ENCODE measurements around the gene PLCG1. TPM values are rescaled to one million over a fixed set of nuclear protein-coding genes. Genes with fewer than 3 reads are reported as not detected.

Gene PLCG1
- total and polyA plus RNA-seq, 7 donors = 16.0 to 43.1 (median 22.9) TPM

DNA sequence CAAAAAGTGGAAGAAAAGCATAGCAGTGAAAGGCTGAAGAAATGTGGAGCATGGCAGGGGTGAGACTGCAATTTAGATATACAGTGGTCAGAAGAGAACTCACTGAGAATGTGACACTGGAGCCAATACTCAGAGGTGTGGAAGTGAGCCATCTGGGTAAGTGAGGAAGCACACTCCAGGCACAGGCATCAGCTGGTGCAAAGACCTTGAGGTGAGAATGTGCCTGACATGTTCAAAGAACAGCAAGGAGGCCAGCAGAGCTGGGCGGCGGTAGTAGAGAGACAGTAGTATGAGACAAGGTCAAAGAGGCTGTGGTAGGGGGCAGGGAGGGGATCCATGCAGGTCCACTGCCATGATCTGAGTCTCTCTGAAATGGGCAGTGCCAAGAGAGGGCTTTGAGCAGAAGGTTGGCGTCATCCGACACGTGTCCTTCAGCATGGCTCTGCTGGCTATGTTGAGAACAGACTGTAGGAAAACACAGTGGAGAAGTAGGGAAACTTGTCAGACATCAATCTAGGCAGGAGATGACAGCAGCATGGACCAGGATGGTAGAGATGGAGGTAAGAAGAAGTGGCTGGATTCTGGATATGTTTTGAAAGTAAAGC, 84.4 kb downstream of the PLCG1 start:
- intact Hi-C loops (cut with DNase I) = no loop called here
- DNase-seq (no peak), ATAC-seq (peak; percentile 69 to 80 (median 76))
- H3K27ac ChIP-seq = peak overlapping the region; percentile 0
- no peaks in the 10 kb centered on the region for H3K9me3 ChIP-seq
- H3K36me3 ChIP-seq (ENCODE audit: insufficient read depth in 1 of 2, low read depth in 1 of 2) = no peaks in the 10 kb centered on the region
- no peak overlapping the region for H3K4me3 ChIP-seq
- TF ChIP-seq, protein P1, sequence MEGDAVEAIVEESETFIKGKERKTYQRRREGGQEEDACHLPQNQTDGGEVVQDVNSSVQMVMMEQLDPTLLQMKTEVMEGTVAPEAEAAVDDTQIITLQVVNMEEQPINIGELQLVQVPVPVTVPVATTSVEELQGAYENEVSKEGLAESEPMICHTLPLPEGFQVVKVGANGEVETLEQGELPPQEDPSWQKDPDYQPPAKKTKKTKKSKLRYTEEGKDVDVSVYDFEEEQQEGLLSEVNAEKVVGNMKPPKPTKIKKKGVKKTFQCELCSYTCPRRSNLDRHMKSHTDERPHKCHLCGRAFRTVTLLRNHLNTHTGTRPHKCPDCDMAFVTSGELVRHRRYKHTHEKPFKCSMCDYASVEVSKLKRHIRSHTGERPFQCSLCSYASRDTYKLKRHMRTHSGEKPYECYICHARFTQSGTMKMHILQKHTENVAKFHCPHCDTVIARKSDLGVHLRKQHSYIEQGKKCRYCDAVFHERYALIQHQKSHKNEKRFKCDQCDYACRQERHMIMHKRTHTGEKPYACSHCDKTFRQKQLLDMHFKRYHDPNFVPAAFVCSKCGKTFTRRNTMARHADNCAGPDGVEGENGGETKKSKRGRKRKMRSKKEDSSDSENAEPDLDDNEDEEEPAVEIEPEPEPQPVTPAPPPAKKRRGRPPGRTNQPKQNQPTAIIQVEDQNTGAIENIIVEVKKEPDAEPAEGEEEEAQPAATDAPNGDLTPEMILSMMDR (IDR thresholded peaks at IDR 0.05) = no peak
- 42 to 79% (median 55%) methylated on average over 5 of the region's 5 CpGs for WGBS, 3 donors
- H3K4me1 ChIP-seq = peaks cover 30% of the 10 kb centered on the region
- no peaks in the 10 kb centered on the region for H3K27me3 ChIP-seq (ENCODE audit: insufficient read depth in 3 of 3, low read length in 2 of 3)

DNA sequence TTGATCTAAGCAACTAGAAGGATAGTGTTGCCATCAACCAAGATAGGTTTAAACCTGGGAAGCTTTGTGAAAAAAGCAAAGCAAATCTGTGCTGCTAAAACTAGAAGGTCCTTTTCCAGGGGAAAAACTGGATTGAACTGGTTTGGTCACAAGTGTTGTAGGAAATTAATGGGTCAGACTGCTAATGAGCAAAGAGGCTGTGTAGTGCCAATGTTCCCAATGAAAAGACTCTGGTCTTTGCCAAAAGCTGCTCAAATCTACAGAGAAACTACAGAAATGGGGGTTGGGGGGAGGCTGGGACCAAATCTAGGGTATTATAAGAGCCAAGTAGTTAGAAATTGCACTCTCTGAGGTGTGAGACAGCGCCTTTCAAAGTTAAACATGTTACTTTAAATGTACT, 85.0 kb downstream of the PLCG1 start:
- peaks cover 30% of the 10 kb centered on the region for H3K4me1 ChIP-seq
- H3K27me3 ChIP-seq (ENCODE audit: insufficient read depth in 3 of 3, low read length in 2 of 3) = no peaks in the 10 kb centered on the region
- WGBS, 3 donors = 97 to 100% (median 97%) methylated on average over 1 of the region's 1 CpG
- intact Hi-C loops (cut with DNase I) = no loop called here
- H3K4me3 ChIP-seq = no peak overlapping the region
- peak in 1 of 4 donors; percentile 10 for ATAC-seq
- peaks cover 0 to 2% of the 10 kb centered on the region in 2 donors for H3K36me3 ChIP-seq (ENCODE audit: insufficient read depth in 1 of 2, low read depth in 1 of 2)
- no peaks in the 10 kb centered on the region for H3K9me3 ChIP-seq
- TF ChIP-seq, protein P1 (IDR thresholded peaks at IDR 0.05) = no peak
- H3K27ac ChIP-seq = peak overlapping the region; percentile 0
- DNase-seq = no peak

DNA sequence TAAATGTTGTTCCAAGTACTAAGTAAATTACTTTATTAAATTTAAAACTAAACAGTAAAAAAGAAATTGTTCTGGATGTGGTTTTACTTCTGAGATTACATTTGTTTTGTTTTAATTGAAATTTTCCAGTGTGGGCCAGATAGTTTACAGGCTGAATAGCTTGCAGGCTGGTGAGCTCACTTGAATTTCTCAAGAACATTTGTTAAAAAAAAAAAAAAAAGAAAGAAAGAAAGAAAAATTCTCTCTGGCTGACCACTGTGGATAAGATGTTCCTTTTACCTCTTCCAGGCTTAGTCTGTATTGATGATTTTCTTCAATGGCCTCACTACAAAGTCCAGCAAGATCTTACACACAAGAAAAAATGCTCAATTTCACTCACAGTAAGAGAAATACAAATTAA, 85.4 kb downstream of the PLCG1 start:
- ATAC-seq = peak in 1 of 4 donors; percentile 27

DNA sequence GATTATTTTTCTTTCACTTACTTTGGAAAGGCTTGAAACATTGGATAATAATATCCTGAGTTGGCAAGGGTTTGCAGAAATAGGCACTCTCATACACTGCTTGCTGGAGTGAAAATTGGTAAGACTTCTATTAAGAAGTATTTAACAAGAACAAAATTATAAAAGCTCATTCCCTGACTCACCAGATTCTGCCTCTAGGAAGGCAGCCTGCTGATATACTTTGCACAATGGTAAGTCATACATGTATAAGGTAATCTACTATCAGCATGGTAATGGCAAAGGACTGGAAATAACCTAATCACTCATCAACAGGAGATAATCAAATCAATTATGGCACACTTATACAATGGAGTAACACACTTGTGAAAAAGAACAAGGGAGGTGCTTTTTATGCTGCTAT, 85.8 kb downstream of the PLCG1 start:
- H3K27ac ChIP-seq = peak overlapping the region; percentile 0
- H3K27me3 ChIP-seq (ENCODE audit: insufficient read depth in 3 of 3, low read length in 2 of 3) = no peaks in the 10 kb centered on the region
- TF ChIP-seq, protein P1 (IDR thresholded peaks at IDR 0.05) = no peak
- H3K4me3 ChIP-seq = no peak overlapping the region
- intact Hi-C loops (cut with DNase I) = no loop called here
- H3K9me3 ChIP-seq = no peaks in the 10 kb centered on the region
- ATAC-seq (peak in 1 of 4 donors; percentile 34), DNase-seq (no peak)
- peaks cover 0 to 2% of the 10 kb centered on the region in 2 donors for H3K36me3 ChIP-seq (ENCODE audit: insufficient read depth in 1 of 2, low read depth in 1 of 2)
- H3K4me1 ChIP-seq = peaks cover 30% of the 10 kb centered on the region

More for the DNA sequence above, 85.4 kb downstream of the PLCG1 start:
- peaks cover 0 to 2% of the 10 kb centered on the region in 2 donors for H3K36me3 ChIP-seq (ENCODE audit: insufficient read depth in 1 of 2, low read depth in 1 of 2)
- TF ChIP-seq, protein P1 (IDR thresholded peaks at IDR 0.05) = no peak
- no peak for DNase-seq
- no peak overlapping the region for H3K4me3 ChIP-seq
- H3K4me1 ChIP-seq = peaks cover 30% of the 10 kb centered on the region
- H3K27ac ChIP-seq = peak overlapping the region; percentile 0
- intact Hi-C loops (cut with DNase I) = no loop called here
- H3K27me3 ChIP-seq (ENCODE audit: insufficient read depth in 3 of 3, low read length in 2 of 3) = no peaks in the 10 kb centered on the region
- no peaks in the 10 kb centered on the region for H3K9me3 ChIP-seq

DNA sequence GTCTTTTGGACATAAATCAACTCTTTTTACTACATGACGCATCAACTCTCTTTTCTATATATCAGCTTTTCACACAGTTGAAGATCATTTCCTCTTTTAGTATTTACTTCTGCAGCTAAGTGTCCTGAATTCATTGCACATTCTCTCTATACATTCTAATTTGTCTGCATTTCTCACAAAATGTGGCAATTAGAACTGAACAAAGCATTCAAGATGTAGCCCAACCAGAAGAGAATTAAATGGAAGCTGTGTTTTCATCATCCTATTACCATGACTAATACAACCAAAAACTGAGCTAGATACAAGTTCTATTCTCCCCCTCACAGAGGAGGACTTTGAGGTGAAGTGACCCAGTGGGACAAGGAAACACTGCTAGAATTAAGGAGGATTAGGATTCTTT, 86.9 kb downstream of the PLCG1 start:
- H3K9me3 ChIP-seq = no peaks in the 10 kb centered on the region
- H3K4me1 ChIP-seq = peaks cover 39% of the 10 kb centered on the region
- intact Hi-C loops (cut with DNase I) = no loop called here
- TF ChIP-seq, protein P1 (IDR thresholded peaks at IDR 0.05) = no peak
- ATAC-seq (no peak), DNase-seq (no peak)
- H3K27ac ChIP-seq = no peak overlapping the region
- H3K36me3 ChIP-seq (ENCODE audit: insufficient read depth in 1 of 2, low read depth in 1 of 2) = peaks cover 0 to 2% of the 10 kb centered on the region in 2 donors
- WGBS, 3 donors = 96 to 100% (median 100%) methylated on average over 1 of the region's 1 CpG
- H3K27me3 ChIP-seq (ENCODE audit: insufficient read depth in 3 of 3, low read length in 2 of 3) = no peaks in the 10 kb centered on the region
- no peak overlapping the region for H3K4me3 ChIP-seq
